ENCODE results near the gene SZRD1. TPM values are rescaled to one million over a fixed set of nuclear protein-coding genes. Genes with fewer than 3 reads are reported as not detected.

SZRD1 gene
- total and polyA plus RNA-seq, 9 of the 15 experiments (the other 6 are each of a cell fraction or from before 2014, with no cell fraction given): 3.9 to 149 (median 82.5) TPM

GRCh38 chr1:16366722-16367257, at the start of gene SZRD1 (continued):
- TF ChIP-seq CBX2 (IDR thresholded peaks at IDR 0.05; ENCODE audit: insufficient read depth, low read length, poor library complexity, severe bottlenecking): no peak
- TF ChIP-seq ZNF354B (CRISPR knock-in tag; IDR thresholded peaks at IDR 0.05): no peak
- TF ChIP-seq FOXP1 (CRISPR knock-in tag; IDR thresholded peaks at IDR 0.05): no peak
- TF ChIP-seq HOMEZ (CRISPR knock-in tag; IDR thresholded peaks at IDR 0.05): no peak
- no peak for TF ChIP-seq HDAC2 (IDR thresholded peaks at IDR 0.05)
- TF ChIP-seq CBX8 (IDR thresholded peaks at IDR 0.05; ENCODE audit: borderline replicate concordance, extremely low read depth, low read depth, low read length, poor library complexity, severe bottlenecking): no peak
- no peak for TF ChIP-seq TSHZ1 (CRISPR knock-in tag; IDR thresholded peaks at IDR 0.05)
- TF ChIP-seq EP400 (IDR thresholded peaks at IDR 0.05): no peak; the same call in 1 of the 2 replicates
- TF ChIP-seq CTBP1 (IDR thresholded peaks at IDR 0.05; ENCODE audit: borderline replicate concordance): peak; percentile 67; the same call in 1 of the 2 replicates
- TF ChIP-seq RBM39 (optimal IDR thresholded peaks at IDR 0.05; ENCODE audit: low read depth, low read length): no peak
- peak; percentile 23 for TF ChIP-seq HDAC3 (IDR thresholded peaks at IDR 0.05; ENCODE audit: borderline replicate concordance, partially characterized antibody)
- TF ChIP-seq MNT (conservative IDR thresholded peaks at IDR 0.05): peak in 1 of 2 experiments; percentile 79; a peak in 3 of 4 replicates
- TF ChIP-seq LEF1 (IDR thresholded peaks at IDR 0.05): no peak
- no peak for TF ChIP-seq SMAD1 (IDR thresholded peaks at IDR 0.05; ENCODE audit: low read depth, low read length, partially characterized antibody)
- TF ChIP-seq RBFOX2 (IDR thresholded peaks at IDR 0.05; ENCODE audit: low read depth, low read length): no peak
- no peak for TF ChIP-seq ZNF830 (CRISPR knock-in tag; IDR thresholded peaks at IDR 0.05)
- TF ChIP-seq ETV6 (IDR thresholded peaks at IDR 0.05; ENCODE audit: borderline replicate concordance in 1 of 2, low read depth in 2 of 2, low read length in 1 of 2): no peak
- TF ChIP-seq ETV6 (CRISPR knock-in tag; IDR thresholded peaks at IDR 0.05; ENCODE audit: borderline replicate concordance): no peak
- TF ChIP-seq SP1 (CRISPR knock-in tag; IDR thresholded peaks at IDR 0.05): peak; percentile 66
- TF ChIP-seq ZKSCAN1 (IDR thresholded peaks at IDR 0.05; ENCODE audit: low read depth, low read length): no peak
- TF ChIP-seq SMARCB1 (IDR thresholded peaks at IDR 0.05; ENCODE audit: insufficient read length, low read depth): no peak
